Activated CD8-positive, alpha-beta memory T cell treated with anti-CD3 and anti-CD28 coated beads for 36 hours (primary cell): Measurements from ENCODE around the gene LYL1. TPM values are rescaled to one million over a fixed set of nuclear protein-coding genes. Genes with fewer than 3 reads are reported as not detected.

Source experiments
- CTCF ChIA-PET: fragments of 350-600 bp; sonication (Branson Sonifier 250); formaldehyde crosslinking; loops from one replicate; lab custom pipeline; 2021; ENCODE audit warnings: antibody characterized with exemption; lab: Charles Lee
- POLR2A ChIA-PET: fragments of 350-600 bp; sonication (Branson Sonifier 250); formaldehyde crosslinking; loops from one replicate; lab custom pipeline; 2021; ENCODE audit warnings: antibody characterized with exemption; lab: Charles Lee
- total RNA-seq, 2 experiments: library from RNA; stranded (reverse); gene quantifications; one replicate each; pipeline ENCODE4 v1.2.3, GENCODE V29; 2021

LYL1 gene
- total RNA-seq, 2 experiments from 2014 or later: 1.8 to 2.8 TPM

GRCh38 chr19:13133241-13133870, 30.7 kb upstream of the LYL1 start:
- POLR2A ChIA-PET: interaction anchor here (1.0 to 1.6 kb wide), 5 partner anchors 11 to 21 kb away, joined by 3 to 11 read pairs (median 7); partner anchors contain the start of genes IER2, NACC1 and STX10
- CTCF ChIA-PET: interaction anchor here (1.2 to 2.2 kb wide), 6 partner anchors 13 to 61 kb away, joined by 4 to 11 read pairs (median 9); partner anchors contain the start of genes IER2, NACC1 and STX10

DNA sequence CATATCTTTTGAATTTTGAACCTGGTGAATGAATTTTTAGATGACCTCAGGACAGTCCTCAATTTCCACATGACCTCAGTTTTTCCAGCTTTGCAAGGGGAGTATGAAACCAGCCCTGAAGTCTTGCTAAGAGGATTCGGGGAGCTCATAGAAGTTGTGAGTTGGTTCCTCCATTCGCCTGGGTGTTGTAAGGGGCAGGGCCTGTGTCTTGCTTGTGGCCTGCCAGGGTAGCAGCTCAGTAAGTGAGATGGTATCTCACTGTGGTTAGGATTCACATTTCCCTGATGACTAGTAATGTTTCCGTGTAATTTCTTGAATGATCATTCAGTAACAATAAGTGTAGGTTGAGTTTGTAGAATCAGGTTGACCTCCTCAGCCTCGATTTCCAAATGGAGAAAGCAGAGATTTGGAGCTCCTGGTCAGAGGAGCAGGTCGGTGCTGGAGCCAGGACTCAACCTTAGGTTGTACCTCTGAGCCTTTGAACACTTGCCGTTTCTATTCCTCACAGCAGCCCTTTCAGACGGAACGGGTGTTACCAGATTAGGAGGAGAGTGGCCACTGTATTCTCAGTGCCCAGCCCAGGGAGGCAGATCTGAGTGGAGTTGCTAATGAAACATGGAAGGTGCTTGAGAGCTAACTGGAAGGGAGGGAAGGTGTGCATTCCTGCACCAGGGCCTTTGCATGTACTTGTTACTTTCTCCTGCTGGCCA, 30.0 kb upstream of the LYL1 start:
- CTCF ChIA-PET: interaction anchor here (1.0 to 2.2 kb wide), 10 partner anchors 12 to 157 kb away, joined by 3 to 11 read pairs (median 7); partner anchors contain the start of genes IER2, NACC1 and STX10
- POLR2A ChIA-PET: interaction anchor here (0.5 to 1.6 kb wide), 11 partner anchors 10 to 410 kb away, joined by 3 to 25 read pairs (median 4); partner anchors contain the start of genes IER2, NACC1 and STX10

DNA sequence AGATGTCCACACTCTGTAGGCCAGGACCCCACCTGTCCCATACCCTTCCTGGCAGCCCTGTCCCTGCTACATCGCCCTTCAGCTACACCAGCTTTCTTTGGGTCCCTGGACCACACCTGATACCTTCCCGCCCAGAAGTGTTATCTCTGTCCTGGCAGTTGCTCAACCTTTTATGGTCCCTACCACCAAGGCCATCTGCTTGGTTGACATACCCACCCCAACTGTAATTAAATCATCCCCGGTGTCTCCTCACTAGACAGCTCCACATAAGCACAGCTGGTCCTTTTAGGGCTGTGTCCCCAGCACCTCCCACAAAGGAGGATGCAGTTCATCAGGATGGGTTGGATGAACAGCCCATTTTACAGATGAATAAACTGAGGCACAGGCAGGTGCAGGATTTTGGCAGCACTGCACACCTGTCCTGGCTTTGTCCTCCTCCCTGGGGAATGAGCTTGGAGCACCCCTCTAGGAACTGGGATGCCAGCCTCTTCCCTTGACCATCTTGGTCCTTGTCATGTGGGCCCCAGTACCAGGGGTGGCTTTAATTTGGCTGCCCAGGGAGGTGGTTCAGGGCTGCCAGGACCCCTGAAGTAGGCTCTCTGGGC, 28.3 kb upstream of the LYL1 start:
- ChIA-PET CTCF (no interaction called here), POLR2A (interaction anchor here (1.2 kb wide), 1 partner anchor 13 kb away, joined by 3 read pairs; the partner anchor contains the start of gene NACC1)

DNA sequence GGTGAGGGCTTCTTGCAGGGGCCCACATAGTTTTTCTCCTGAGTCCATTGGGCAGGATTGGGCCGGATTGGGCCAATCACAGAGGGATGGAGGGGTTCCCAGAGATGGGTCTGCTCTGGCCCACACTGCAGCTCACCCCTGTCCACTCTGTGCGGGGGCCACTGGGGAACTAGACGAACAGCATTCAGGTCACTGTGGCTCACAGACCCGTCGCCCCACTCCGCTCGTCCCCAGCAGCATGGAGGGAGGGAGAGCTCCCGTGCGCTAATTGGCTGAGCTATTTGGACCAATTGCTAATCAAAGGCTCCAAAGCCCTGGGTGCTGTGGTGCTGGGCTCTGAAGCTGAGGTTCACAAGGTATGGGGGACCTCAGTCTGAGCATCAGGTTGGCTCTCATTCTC, 26.7 kb upstream of the LYL1 start:
- CTCF ChIA-PET: interaction anchor here (1.2 kb wide), 1 partner anchor 11 kb away, joined by 4 read pairs; the partner anchor contains the start of gene NACC1
- POLR2A ChIA-PET: interaction anchor here (0.6 to 1.0 kb wide), 2 partner anchors 12 to 26 kb away, joined by 3 to 4 read pairs; no protein-coding TSS in a partner anchor

DNA sequence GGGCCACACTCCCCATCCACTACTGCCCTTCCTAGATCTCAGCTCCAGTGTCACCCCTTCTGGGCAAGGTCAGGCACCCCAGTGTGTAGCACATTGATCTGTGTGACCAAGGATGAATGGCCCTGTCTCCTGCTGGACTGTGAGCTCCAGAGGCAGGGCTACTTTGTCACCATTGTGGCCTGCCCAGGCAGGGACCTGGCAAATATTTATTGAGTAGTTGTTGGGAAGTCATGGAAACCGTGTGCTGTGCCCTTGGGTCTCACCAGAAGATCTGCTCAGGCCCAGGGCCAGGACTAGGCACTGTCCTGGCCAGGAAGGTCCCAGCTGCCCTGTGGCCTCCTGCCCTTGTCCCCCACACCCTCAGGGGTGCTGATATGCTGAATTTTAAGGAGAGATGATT, 25.9 kb upstream of the LYL1 start:
- CTCF ChIA-PET: interaction anchor here (0.7 to 1.2 kb wide), 3 partner anchors 11 to 163 kb away, joined by 3 to 4 read pairs (median 3); partner anchors contain the start of genes IER2, NACC1 and STX10
- POLR2A ChIA-PET: interaction anchor here (1.0 kb wide), 1 partner anchor 26 kb away, joined by 4 read pairs; no protein-coding TSS in a partner anchor

DNA sequence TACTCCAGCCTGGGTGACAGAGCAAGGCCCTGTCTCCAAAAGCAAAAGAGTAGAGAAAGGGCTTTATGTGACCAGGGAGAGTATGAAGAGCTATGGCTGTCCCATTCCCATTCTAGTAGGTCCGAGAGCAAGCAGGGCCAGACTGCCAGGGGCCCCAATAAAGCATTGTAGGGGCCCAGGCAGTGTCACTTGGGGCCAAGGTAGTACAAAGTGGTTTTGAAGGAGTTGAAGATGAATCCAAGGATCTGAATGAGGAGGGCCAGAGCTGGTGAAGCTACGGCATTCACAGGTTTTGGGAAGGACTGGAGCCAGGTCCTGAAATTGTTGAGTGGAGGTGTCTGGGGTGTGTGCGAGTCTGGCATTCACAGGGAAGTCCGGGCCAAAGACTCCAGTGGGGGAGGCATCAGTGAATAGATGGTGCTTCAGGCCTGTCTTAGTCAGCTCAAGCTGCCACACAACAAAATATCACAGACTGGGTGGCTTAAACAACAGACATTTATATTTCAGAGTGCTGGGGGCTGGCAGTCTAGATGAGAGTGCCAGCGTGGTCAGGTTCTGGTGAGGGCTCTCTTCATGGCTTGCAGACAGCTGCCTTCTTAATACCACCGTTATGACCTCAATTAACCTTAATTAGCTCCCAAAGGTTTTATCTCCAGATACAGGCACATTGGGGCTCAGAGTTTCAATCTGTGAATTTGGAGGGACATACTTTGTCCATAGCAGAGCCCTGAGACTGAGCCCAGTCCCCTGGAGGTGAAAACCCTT, 25.3 kb upstream of the LYL1 start:
- ChIA-PET POLR2A (interaction anchor here (0.7 to 1.0 kb wide), 2 partner anchors 10 to 27 kb away, joined by 3 to 4 read pairs; partner anchors contain the start of gene NACC1), CTCF (interaction anchor here (0.7 to 1.0 kb wide), 4 partner anchors 10 to 162 kb away, joined by 3 read pairs; partner anchors contain the start of genes IER2, NACC1 and STX10)

GRCh38 chr19:13127051-13127450, 24.4 kb upstream of the LYL1 start:
- POLR2A ChIA-PET: no interaction called here

GRCh38 chr19:13122980-13123957, 20.6 kb upstream of the LYL1 start:
- ChIA-PET CTCF (no interaction called here), POLR2A (no interaction called here)

More at GRCh38 chr19:13127051-13127450, 24.4 kb upstream of the LYL1 start:
- CTCF ChIA-PET: interaction anchor here (0.6 to 1.1 kb wide), 2 partner anchors 24 to 150 kb away, joined by 3 read pairs; partner anchors contain the start of genes IER2 and STX10

GRCh38 chr19:13122275-13122878, 19.7 kb upstream of the LYL1 start:
- ChIA-PET POLR2A (no interaction called here), CTCF (no interaction called here)

- CTCF ChIA-PET: interaction anchor here (0.5 to 1.0 kb wide), 3 partner anchors 10 to 47 kb away, joined by 3 read pairs; no protein-coding TSS in a partner anchor
- POLR2A ChIA-PET: interaction anchor here (0.5 to 1.5 kb wide), 2 partner anchors 11 to 25 kb away, joined by 4 read pairs; no protein-coding TSS in a partner anchor
These were observed 19.1 kb upstream of the LYL1 start for GRCh38 chr19:13121551-13122274.

- ChIA-PET POLR2A (interaction anchor here (1.5 kb wide), 1 partner anchor 12 kb away, joined by 4 read pairs; no protein-coding TSS in a partner anchor), CTCF (interaction anchor here (0.5 to 3.0 kb wide), 9 partner anchors 9 to 911 kb away, joined by 3 to 11 read pairs (median 3); partner anchors contain the start of gene IL27RA)
These were observed 18.2 kb upstream of the LYL1 start for GRCh38 chr19:13120817-13121216.

GRCh38 chr19:13120031-13120430, 17.4 kb upstream of the LYL1 start:
- ChIA-PET CTCF (interaction anchor here (0.6 to 3.3 kb wide), 10 partner anchors 10 to 1744 kb away, joined by 3 to 15 read pairs (median 3); no protein-coding TSS in a partner anchor), POLR2A (interaction anchor here (0.6 to 2.8 kb wide), 3 partner anchors 27 to 43 kb away, joined by 3 to 35 read pairs (median 9); no protein-coding TSS in a partner anchor)

DNA sequence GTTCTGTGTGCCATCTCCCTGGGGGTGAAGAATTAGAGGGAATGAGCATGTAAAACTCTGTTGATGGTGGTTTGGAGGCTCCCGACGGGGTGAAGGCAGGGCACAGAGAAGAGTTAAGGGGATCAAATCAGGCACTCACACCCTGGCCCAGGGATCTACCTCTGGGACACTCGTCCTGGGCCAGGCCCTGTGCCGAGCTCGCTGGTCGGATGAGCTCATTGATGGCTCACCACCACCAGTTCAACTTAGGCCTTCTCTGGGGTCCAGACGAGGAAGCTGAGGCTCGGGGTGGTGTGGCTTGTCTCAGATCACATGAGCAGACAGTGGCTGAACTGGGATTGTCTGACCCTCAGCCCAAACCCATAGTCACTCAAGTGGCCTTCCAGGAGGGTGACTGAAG, 17.0 kb upstream of the LYL1 start:
- CTCF ChIA-PET: interaction anchor here (0.6 to 3.3 kb wide), 7 partner anchors 9 to 1743 kb away, joined by 3 to 15 read pairs (median 3); no protein-coding TSS in a partner anchor
- POLR2A ChIA-PET: interaction anchor here (0.6 to 2.8 kb wide), 4 partner anchors 20 to 43 kb away, joined by 3 to 35 read pairs (median 9); no protein-coding TSS in a partner anchor

DNA sequence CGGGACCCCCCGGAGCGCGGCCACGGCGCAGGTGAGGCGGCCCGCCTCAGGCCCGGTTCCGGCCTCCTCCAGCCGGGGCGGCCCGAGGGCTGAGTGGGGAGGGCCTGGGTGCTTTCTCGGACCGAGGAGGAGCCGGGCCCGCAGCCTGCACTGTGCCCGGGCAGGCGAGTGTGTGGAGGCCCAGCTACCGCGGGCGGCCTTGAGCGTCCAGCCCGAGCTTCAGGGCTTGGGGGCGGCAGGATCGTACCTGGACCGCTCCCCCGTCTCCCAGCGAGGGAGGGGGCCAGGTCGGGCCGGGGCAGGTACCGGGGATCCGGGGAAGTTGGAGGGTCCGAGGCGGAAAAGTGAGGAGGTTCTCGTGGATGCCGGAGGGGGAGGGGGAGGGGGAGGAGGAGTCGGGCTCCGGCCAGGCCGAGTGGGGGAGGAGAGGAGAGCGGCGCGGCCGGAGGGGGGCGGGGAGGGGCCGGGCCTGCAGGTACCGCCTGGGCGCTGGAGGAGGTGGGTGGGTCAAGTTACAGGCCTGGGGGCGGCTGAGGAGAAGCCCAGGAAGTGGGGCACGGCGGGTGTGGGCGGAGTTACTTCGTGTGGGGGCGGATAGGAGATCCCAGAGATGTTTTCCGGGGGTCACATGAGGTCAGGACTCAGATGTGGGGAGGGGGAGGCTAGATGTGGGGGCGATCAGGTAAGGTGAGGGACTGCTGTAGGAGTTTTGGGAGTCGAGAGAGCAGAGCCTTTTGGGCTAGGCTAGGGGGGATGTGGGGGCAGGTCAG, 16.0 kb upstream of the LYL1 start:
- CTCF ChIA-PET: interaction anchor here (0.7 to 3.3 kb wide), 8 partner anchors 9 to 239 kb away, joined by 3 to 15 read pairs (median 4); partner anchors contain the start of genes IER2 and STX10
- POLR2A ChIA-PET: interaction anchor here (0.6 to 2.8 kb wide), 8 partner anchors 9 to 49 kb away, joined by 3 to 35 read pairs (median 5); no protein-coding TSS in a partner anchor
